Suprapubic skin (tissue), 4 donors: ENCODE data around the gene C8G.
A peak's percentile ranks its signal among the peaks of the same experiment; 100 is the strongest.

Experiments used
- POLR2A ChIP-seq, 2 donors: fragments of 450-650 bp; IDR thresholded peaks; one replicate each; pipeline ENCODE4 v1.6.1; 2017; ENCODE audit warnings: antibody characterized with exemption in 2 of 2, mild to moderate bottlenecking in 2 of 2, moderate library complexity in 2 of 2
- POLR2AphosphoS5 ChIP-seq, 3 donors: sonication (generic); formaldehyde crosslinking; IDR thresholded peaks; one replicate each; pipeline ENCODE4 v1.6.1; 2017; ENCODE audit warnings: antibody characterized with exemption in 3 of 3

- no peak for TF ChIP-seq POLR2AphosphoS5 (IDR thresholded peaks at IDR 0.05)
- peak in 1 of 2 donors; percentile 16 for TF ChIP-seq POLR2A (IDR thresholded peaks at IDR 0.05)
Measured at GRCh38 chr9:136949817-136950655, 5.0 kb downstream of the C8G start.
